ENCODE measurements around the gene ADD1. TPM values are rescaled to one million over a fixed set of nuclear protein-coding genes. Genes with fewer than 3 reads are reported as not detected.

The ADD1 gene
- total RNA-seq, 4 donors from 2014 or later, result 155 to 269 (median 177) TPM

- no peak for TF ChIP-seq CTCF (IDR thresholded peaks at IDR 0.05)
- DNase-seq (ENCODE audit: low spot score) (no peak), ATAC-seq (ENCODE audit: low FRiP score) (no peak)
Observed at GRCh38 chr4:2863649-2864048, 20.0 kb downstream of the ADD1 start.

GRCh38 chr4:2865196-2865780 lies 21.6 kb downstream of the ADD1 start:
- TF ChIP-seq CTCF (IDR thresholded peaks at IDR 0.05), result no peak
- ATAC-seq (ENCODE audit: low FRiP score), result no peak
- no peak for DNase-seq (ENCODE audit: low spot score)

GRCh38 chr4:2866160-2866861 lies 22.7 kb downstream of the ADD1 start:
- TF ChIP-seq CTCF (IDR thresholded peaks at IDR 0.05), result no peak
- ATAC-seq (ENCODE audit: low FRiP score) (no peak), DNase-seq (ENCODE audit: low spot score) (no peak)

GRCh38 chr4:2866891-2867290 lies 23.2 kb downstream of the ADD1 start:
- no peak for TF ChIP-seq CTCF (IDR thresholded peaks at IDR 0.05)
- DNase-seq (ENCODE audit: low spot score), result no peak
- no peak for ATAC-seq (ENCODE audit: low FRiP score)

GRCh38 chr4:2867758-2868491 lies 24.3 kb downstream of the ADD1 start:
- ATAC-seq (ENCODE audit: low FRiP score), result no peak
- no peak for TF ChIP-seq CTCF (IDR thresholded peaks at IDR 0.05)
- DNase-seq (ENCODE audit: low spot score), result no peak

- ATAC-seq (ENCODE audit: low FRiP score), result no peak
- no peak for DNase-seq (ENCODE audit: low spot score)
- no peak for TF ChIP-seq CTCF (IDR thresholded peaks at IDR 0.05)
Observed at GRCh38 chr4:2868877-2869487, 25.3 kb downstream of the ADD1 start.
